Ovary (tissue), 3 donors: ENCODE results near the gene FYN.

Experiments used
- CTCF ChIP-seq, 3 donors: fragments of 450-650 bp in 2 of 3; fragments of 200-600 bp in 1 of 3; IDR thresholded peaks; one replicate each; pipeline versions ENCODE4 v1.5.1 to v1.8.0; 2016 to 2022; ENCODE audit warnings: antibody characterized with exemption in 3 of 3, mild to moderate bottlenecking in 1 of 3
- EP300 ChIP-seq: sonication (generic); formaldehyde crosslinking; IDR thresholded peaks from one replicate; pipeline ENCODE4 v1.6.1; 2017; ENCODE audit warnings: antibody characterized with exemption
- POLR2A ChIP-seq: fragments of 450-650 bp; IDR thresholded peaks from one replicate; pipeline ENCODE4 v1.6.1; 2017; ENCODE audit warnings: antibody characterized with exemption, mild to moderate bottlenecking, moderate library complexity
- donor health status: DM: no; HTN: no; CAD: no.

GRCh38 chr6:111865049-111865585 is 8.1 kb downstream of the FYN start:
- TF ChIP-seq CTCF (IDR thresholded peaks at IDR 0.05) (no peak), EP300 (no peak), POLR2A (no peak)
